HG03342 (cell line): ENCODE measurements around the gene TMEM255B.
A peak's percentile ranks its signal among the peaks of the same experiment; 100 is the strongest.
"Not testable (repeated sequence)": the region's sequence is repeated elsewhere in the genome, so short reads cannot be mapped to it uniquely, and the experiment has no call there.

Experiments used
- ATAC-seq: cut with Tn5 transposase; IDR thresholded peaks from one replicate; pipeline ENCODE4 v1.9.1; 2021; ENCODE audit warnings: mild to moderate bottlenecking, moderate library complexity; ENCODE audit not compliant: unreplicated experiment

TMEM255B gene

DNA sequence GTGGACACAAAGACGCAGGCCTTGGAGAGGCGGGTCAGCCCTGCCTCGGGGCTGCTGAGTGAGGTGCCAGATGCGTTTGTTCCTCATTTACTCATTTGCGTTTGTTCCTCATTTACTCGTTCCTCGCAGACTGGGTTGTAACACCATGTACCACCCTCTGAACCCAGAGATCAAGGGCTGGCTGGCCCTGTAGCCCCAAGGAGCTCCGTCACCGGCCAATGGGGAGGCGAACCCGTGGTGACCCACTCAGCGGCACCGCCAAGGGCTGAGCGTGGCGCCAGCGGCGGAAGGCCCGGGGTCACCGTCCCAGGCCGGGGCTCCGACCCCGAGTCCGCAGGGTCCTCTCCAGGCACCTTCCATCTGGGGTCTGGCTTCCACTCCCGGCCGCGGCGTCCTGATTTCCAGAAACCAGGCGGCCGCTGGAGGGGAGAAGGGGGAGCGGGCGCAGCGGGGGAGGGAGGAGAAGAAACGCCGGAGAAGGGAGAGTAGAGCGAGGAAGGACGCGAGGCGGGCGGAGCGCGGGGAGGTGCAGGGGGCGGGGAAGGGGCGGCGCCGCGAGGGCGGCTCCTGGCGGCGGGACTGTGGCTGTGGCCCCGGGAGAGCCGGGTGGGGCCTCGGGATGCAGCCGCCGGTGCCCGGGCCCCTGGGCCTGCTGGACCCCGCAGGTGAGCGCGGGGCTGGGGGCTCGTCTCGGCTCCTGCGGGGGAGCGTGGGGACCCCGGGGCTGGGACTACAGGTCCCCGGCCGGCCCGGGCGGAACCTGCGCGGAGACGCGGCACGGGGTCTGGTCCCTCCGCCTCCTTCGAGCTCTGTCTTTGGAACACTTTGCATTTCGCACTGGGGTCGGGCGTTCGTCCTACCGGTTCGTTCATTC is at the start of gene TMEM255B:
TSS of gene TMEM255B (plus strand) at position 576 of the 874 bp plus-strand sequence. CDS start at position 620, 44 bp downstream.
- peak; percentile 75 for ATAC-seq

DNA sequence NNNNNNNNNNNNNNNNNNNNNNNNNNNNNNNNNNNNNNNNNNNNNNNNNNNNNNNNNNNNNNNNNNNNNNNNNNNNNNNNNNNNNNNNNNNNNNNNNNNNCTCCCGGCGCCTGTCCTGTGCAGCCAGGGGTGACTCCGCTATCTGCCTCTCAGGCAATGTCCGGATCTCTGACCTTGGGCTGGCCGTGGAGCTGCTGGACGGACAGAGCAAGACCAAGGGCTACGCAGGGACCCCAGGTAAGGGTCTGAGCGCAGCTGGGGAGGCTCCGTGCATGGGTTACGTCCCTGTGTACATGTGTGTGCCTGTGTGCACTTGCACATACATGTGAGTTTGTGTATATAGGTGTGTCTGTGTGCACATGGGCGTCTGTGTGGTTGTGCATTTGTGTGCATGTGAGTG is 36.1 kb upstream of the TMEM255B start:
- ATAC-seq: no peak

DNA sequence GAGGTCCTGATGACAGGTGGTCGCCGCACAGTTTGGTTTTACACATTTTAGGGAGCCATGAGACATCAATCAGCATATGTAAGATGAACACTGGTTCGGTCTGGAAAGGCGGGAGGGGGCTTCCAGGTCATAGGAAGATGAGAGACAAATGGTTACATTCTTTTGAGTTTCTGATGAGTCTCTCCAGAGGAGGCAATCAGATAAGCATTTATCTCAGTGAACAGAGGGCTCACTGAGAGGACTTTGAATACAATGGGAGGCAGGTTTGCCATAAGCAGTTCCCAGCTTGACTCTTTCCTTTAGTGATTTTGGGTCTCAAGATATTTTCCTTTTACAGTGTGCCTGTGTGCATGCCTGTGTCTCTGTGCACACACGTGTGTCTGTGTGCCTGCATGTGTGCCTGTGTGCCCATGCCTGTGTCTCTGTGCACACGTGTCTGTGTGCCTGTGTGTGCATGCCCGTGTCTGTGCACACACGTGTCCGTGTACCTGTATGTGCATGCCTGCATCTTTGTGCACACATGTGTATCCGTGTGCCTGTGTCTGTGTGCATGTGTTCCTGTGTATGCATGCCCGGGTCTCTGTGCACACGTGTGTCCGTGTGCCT is 35.5 kb upstream of the TMEM255B start:
- ATAC-seq: no peak

DNA sequence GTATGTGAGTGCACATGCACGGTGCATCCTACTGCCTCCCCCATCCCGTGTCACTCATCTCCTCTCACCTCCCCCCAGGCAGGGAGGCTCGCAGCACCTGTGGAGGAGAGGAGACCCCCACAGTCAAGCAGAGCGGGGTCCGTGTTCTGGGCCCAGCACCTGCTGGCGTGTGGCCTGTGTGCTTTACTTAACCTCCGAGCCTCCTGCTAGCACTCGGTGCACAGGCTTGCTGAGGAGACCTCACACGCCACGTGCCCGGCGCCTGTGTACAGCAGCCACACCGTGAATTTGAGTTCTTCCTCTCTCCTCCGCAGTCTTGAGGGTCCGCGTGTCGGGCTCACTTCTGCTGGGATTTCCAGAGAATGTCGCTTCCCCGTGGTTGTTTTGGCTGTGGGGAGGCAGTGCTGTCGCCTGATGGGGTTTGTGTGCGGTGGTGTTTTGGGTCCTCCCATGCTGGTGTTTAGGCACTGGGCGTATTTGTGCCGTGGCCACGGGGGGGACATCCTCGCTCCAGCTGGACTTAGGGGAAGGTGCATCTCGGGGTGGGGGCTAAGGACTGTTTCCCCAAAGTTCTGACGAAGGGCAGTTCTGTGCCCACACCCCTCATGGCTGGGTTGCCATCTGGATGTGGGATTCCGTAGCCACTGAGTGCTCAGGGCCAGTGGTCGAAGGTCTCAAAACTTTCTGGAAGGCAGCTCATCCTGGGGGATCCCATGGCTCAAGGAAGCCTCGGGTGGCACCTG is 34.8 kb upstream of the TMEM255B start:
- ATAC-seq: peak; percentile 13

DNA sequence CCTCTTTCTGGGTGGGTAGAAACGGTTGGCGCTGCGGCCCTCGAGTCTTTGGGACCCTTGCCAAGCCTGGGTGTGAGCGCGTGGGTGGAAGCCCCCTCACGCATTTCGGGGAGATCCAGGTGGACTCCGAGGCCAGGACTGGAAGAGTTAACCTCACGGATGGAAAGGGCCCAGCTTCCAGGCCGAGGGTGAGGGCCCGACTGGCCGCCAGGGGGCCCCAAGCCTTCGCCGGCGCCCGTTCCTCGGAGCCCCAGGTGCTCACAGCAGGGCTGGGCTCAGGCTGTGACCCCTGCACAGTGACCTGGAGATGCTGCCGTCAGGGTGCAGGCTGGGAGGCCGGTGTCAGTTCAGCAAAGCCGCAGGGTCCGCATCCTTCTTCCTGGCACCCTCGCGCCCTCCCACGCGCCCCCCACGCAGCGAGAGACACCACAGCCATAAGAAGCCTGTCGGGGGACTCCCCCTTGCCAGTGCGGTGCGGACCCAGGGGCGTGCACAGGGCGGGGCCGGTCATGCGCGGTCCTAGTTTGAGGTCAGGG is 34.2 kb upstream of the TMEM255B start:
- peak; percentile 82 for ATAC-seq

DNA sequence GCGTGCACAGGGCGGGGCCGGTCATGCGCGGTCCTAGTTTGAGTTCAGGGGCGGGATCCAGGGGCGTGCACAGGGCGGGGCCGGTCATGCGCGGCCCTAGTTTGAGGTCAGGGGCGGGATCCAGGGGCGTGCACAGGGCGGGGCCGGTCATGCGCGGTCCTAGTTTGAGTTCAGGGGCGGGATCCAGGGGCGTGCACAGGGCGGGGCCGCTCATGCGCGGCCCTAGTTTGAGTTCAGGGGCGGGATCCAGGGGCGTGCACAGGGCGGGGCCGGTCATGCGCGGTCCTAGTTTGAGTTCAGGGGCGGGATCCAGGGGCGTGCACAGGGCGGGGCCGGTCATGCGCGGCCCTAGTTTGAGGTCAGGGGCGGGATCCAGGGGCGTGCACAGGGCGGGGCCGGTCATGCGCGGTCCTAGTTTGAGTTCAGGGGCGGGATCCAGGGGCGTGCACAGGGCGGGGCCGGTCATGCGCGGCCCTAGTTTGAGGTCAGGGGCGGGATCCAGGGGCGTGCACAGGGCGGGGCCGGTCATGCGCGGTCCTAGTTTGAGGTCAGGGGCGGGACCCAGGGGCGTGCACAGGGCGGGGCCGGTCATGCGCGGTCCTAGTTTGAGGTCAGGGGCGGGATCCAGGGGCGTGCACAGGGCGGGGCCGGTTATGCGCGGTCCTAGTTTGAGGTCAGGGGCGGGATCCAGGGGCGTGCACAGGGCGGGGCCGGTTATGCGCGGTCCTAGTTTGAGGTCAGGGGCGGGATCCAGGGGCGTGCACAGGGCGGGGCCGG is 33.5 kb upstream of the TMEM255B start:
- ATAC-seq: not testable (repeated sequence)

DNA sequence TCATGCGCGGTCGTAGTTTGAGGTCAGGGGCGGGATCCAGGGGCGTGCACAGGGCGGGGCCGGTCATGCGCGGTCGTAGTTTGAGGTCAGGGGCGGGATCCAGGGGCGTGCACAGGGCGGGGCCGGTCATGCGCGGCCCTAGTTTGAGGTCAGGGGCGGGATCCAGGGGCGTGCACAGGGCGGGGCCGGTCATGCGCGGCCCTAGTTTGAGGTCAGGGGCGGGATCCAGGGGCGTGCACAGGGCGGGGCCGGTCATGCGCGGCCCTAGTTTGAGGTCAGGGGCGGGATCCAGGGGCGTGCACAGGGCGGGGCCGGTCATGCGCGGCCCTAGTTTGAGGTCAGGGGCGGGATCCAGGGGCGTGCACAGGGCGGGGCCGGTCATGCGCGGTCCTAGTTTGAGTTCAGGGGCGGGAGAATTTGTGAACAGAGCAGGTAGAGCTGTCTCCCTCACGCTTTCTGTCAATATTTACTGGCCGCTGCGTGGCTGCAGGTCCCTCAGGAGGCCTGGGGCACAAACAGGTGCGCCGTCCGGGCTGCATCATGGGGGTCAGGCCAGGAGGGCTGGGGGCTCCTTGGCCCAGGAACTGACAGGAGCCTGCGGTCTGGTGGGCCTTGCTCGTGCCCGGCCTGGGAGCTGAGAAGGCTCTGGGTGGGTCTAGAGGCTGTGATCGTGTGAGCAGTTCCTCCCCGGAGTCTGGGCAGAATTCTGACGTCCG is 32.8 kb upstream of the TMEM255B start:
- not testable (repeated sequence) for ATAC-seq

DNA sequence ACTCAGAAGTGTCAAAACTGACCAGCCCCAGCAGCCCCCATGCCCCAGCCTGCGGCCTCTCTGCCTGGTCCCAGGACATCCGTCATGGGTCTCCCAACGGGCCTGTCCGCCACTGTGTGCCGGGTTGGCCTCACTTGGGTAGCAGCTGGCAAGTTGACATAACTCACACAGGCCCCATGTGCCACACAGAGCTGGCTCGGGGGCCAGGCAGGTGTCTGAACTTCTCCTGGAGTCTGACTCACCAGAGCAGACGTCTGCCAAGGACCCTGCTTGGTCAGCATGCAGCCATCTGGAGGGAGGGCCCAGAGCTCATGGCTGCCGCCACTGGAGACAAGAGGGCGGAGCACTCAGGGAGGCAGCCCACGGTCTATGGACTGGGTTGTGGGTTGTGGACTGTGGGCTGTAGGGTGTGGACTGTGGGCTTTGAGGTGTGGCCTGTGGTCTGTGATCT is 32.0 kb upstream of the TMEM255B start:
- ATAC-seq: no peak

DNA sequence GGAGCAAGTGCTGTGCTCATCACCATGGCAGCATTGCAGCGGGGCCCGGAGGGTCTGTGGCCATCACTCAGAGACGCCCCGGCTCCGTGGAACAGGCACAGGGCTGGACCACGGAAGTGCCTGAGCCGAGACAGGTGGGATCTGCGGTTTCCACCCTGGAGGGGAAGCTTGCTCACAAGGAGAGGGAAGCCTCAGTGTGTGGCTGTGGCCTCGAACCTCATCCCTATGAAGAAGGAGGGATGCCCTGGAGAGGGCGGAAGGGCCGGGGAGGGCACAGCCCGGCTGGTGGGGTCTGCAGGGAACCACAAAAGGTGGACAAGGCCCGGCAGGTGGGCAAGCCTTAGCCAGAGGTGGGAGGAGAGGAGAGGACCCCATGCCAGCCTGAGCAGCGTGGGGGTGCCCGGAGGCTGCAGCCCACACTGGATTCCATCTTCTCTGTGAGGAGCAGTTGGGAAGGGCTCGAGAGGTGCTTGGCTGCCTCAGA is 30.4 kb upstream of the TMEM255B start:
- ATAC-seq: no peak

DNA sequence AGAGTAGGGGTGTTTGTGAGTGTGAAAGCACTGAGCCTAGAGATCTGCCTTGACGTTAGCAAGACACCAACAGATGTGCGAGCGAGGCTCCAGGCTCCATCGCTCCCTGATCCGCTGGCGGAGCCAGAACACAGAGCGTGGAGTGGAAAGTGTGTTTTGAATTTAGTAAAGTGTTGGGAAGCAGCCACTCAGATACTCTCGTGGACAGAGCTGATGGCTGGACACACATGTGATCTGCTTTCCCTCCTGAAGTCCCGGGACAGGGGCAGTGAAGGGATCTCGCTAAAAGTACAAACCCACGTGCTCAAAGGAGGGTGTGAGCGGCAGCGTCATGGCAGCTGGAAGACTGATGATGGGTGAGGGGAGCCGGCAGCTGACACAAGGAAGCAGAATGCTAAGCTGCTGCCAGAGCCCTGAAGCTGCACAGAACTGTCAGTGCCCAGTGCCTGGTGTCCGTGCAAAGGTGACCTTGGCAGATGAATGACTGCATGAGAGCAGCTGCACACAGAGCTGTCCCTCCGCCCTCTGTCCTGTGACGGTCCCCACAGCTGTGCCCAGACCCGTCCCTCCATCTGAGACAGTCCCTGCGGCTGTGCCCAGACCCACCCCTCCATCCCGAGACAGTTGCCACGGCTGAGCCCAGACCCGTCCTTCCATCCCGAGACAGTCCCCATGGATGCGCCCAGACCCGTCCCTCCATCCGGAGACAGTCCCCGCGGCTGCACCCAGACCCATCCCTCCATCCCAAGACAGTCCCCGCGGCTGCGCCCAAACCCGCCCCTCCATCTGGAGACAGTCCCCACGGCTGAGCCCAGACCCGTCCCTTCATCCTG is 29.6 kb upstream of the TMEM255B start:
- no peak for ATAC-seq

DNA sequence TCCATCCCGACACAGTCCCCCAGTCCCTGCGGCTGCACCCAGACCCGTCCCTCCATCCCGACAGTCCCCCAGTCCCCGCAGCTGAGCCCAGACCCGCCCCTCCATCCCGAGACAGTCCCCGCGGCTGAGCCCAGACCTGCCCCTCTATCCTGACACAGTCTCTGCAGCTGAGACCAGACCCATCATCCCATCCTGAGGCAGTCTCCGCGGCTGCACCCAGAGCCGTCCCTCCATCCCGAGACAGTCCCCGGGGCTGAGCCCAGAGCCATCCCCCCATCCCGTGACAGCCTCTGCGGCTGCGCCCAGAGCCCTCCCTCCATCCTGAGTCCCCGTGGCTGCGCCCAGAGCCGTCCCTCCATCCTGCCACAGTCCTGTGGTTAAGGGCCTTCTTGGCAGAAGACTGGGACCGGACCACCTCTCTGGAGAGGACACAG is 28.8 kb upstream of the TMEM255B start:
- ATAC-seq: no peak

DNA sequence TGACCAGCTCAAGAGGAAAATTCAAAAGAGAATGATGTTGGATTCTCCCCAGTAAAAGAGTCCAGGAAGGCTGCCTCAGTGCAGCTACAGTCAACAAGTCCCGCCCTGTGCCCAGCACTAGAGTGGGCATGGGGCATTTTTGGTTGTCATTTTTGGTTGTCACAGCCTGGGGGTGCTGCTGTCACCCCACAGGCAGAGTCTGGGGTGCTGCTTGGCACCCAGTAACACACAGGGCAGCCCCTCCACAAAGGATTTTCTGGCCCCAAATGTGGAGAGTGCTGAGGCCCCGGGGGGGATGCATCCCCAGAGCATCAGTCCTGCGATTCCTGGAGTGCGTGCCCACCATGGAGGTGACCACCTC is 28.2 kb upstream of the TMEM255B start:
- ATAC-seq: no peak

DNA sequence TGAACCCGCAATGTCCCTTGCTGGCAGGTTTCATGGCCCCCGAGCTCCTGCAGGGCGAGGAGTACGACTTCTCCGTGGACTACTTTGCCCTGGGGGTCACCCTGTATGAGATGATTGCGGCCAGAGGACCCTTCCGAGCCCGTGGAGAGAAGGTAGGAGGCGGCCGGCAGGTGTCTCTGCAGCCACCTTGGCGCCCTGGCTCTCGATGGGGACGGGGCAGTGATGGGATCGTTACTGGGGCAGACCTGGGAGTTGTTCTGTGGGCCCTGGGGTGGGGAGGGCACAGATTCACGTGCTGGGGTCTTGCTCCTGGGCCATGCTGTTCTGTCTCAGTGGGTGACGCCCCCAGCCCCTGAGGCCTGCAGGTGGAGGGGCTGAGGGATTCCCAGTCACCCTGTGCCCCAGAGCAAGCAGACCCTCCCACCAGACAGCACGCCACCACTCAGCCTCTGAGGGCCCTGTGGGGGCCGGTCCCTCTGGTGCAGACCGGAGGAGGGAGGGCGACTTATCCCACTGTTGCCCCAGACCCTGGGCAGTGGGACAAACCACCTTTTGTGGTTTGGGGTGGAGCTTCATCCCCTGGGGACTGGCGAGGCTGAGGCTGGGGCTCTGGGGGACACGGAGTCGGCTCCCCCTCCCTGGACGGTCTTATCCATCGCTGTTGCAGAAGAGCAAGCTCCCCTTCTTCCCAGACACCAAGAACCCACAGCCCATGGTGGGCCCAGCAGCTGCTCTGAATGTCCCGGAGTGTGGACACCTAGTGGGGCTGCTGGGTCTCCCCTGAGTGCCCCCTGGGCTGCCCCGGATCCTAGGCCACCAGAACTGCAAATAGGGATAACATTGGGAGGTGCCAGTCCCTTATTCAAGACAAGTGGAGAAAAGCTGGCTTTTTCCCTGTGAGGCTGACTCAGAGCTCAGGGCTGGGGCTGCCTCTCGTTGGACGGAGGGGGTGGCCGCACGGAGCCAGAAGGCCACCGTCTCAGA is 27.5 kb upstream of the TMEM255B start:
- no peak for ATAC-seq

DNA sequence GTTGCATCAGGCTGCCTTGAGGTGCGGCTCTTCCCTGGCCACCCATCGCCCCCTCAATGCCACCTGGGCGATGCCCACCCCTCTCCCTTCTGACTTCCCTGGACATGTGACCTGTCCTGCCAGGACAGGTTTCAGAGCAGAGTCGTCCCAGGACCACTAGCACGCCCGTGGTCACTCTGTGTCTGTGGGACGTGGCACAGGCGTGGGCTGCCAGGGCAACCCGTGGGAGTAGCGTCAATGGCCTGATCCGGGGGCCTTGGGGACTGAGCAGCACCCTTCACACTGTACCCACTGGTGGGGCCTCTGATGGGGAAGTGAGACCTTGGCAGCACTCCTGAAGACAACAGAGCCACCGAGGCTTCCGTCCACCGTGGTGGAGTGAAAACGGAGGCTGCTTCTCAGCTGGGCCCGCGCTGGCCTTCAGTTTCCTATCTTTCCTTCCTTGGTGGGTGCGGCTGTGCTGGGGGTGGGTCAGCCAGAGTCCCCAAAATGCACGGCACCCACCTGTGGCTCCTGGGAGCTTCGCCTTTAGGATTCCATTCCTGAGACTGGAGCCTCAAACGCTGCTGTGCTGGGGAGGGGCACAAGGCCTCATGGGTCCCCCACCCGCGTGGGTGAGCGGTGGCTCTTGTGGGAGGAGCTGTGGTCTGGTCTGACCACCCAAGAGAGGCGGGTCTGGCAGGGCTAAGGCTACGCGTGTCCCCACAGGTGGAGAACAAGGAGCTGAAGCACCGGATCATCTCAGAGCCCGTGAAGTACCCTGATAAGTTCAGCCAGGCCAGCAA is 26.7 kb upstream of the TMEM255B start:
- no peak for ATAC-seq

DNA sequence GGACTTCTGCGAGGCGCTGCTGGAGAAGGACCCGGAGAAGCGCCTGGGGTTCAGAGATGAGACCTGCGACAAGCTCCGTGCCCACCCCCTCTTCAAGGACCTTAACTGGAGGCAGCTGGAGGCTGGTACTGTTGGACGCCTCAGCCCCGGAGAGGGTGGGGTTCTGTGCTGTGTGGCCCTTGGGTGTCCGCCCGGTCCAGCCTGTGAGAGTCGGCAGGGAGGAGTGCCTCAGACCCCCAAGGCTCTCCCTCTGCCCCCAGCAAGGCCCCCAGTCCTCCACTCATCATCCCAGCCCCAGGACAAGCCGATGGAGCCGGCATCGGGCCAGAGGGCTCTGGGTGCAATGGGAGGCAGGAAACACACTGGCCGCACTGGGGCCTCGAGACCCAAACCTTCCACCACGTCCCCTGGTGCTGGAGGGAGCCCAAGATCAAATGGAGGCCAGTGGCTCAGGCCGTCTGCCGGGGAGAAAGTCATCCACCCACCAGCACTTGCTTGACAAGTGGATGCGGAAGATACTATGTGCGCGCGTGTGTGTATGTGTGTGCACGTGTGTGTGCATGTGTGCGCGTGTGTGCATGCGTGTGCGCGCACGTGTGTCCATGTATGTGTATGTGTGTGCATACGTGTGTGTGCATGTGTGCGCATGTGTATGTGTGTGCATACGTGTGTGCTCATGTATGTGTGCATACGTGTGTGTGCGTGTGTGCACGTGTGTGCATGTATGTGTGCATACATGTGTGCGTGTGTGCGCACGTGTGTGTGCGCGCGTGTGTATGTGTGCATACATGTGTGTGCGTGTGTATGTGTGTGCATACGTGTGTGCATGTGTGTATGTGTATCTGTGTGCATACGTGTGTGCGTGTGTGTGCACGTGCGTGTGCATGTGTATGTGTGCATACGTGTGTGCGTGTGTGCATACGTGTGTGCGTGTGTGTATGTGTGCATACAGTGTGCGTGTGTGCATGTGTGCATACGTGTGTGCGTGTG is 25.8 kb upstream of the TMEM255B start:
- no peak for ATAC-seq
